ENCODE data around the gene CFH. TPM values are rescaled to one million over a fixed set of nuclear protein-coding genes. Genes with fewer than 3 reads are reported as not detected.
"Not testable (repeated sequence)": the region's sequence is repeated elsewhere in the genome, so short reads cannot be mapped to it uniquely, and the experiment has no call there.

CFH gene
- total RNA-seq, 1 experiment from 2014 or later = 2.3 TPM

DNA sequence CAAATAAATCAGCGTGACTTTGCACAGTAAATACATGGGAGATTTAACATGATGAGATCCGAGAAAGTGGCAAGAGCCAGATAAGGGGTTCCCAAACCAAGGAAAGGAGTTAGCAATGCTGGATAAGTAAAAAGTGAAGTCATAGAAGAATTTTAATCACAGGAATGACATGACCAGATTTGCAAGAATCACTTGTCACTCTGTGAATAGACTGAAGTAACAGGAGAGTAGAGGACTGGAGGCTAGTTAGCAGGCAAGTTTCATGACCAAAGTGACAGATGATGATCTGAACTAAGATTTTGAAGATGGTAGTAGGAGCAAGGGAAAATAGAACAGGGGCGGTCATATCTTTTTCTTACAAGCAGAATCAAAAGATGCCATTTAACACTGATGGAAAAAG lies 8.4 kb downstream of the CFH start:
- DNase-seq (ENCODE audit: low spot score) = no peak
- in situ Hi-C loops (cut with HindIII; ENCODE audit: low sequenced_read_pairs) = no loop called here

DNA sequence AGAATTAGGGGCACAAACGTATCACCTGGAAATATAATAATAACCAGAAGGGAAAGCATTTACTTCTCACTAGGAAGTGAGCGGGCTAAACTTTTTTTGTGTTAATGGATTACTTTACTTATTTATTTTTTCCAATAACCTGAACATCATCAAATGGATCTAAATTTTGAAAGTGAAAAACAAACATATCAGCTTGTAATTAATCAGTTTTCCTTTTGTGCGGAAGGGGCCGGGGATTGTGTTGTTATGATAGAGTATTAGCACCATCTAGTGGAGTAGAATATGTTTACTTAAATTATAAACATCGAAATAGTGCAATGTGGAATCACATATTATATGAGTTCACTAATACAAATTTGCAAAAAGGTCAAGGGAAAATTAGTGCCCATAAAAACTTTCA lies 9.0 kb downstream of the CFH start:
- in situ Hi-C loops (cut with HindIII; ENCODE audit: low sequenced_read_pairs) = no loop called here
- peak; percentile 24 for DNase-seq (ENCODE audit: low spot score)

DNA sequence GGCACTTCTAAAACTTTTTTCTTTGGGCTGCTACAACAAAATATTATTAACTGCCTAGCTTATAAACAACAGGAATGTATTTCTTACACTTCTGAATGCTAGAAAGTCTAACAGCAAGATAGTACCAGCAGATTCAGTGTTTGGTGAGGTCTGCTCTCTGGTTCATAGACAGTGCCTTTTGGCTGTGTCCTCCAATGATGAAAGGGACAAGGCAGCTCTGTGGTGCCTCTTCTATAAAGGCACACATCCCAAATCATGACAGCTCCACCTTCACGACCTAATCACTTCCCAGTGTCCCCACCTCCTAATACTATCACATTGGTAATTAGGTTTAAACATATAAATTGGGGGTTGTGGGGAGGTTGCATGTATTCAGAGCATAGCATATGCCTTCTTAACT lies 9.5 kb downstream of the CFH start:
- no peak for DNase-seq (ENCODE audit: low spot score)
- in situ Hi-C loops (cut with HindIII; ENCODE audit: low sequenced_read_pairs) = no loop called here

DNA sequence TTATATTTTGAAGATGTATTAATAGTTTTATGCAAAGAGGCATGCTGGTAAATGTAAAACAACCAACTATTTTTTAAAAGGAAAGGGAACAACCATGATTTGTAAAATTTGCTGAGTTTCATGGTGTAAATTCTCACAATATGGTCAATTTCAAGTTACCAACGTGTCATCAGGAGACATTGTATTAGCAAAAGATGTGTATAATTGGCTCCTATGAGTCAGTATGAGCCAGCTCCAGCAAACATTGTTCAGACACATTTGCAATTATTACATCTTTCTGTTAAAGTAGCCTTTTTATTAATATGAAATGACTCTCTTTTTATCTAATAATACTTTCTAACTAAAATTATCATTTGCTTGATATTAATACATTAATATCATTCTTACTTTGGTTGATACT lies 15.3 kb downstream of the CFH start:
- DNase-seq (ENCODE audit: low spot score) = no peak
- in situ Hi-C loops (cut with HindIII; ENCODE audit: low sequenced_read_pairs) = no loop called here

DNA sequence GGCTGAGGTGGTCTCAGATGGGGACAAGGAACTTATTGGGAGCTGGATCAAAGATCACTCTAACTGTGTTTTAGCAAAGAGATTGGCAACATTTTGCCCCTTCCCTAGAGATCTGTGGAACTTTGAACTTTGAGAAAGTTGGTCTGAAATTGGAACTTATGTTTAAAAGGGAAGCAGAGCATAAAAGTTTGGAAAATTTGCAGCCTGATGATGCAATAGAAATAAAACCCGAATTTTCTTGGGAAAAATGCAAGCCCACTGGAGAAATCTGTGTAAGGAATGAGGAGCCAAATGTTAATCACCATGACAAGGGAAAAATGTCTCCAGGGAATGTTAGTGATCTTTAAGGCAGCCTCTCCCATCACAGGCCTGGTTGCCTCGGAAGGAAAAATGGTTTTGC lies 17.2 kb downstream of the CFH start:
- in situ Hi-C loops (cut with HindIII; ENCODE audit: low sequenced_read_pairs) = no loop called here
- DNase-seq (ENCODE audit: low spot score) = no peak

DNA sequence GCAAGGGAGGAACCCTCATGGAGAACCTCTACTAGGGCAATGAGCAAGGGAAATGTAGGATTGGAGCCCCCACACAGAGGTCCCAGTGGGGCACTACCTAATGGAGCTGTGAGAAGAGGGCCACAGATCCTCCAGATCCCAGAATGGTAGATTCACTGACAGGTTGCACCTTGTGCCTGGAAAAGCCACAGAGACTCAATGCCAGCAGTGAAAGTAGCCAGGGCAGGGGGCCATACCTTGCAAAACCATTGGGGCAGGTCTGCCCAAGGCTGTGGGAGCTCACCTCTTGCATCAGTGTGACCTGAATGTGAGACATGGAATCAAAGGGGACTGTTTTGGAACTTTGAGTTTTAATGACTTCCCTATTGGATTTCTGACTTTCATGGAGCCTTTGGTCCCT lies 17.9 kb downstream of the CFH start:
- no peak for DNase-seq (ENCODE audit: low spot score)
- in situ Hi-C loops (cut with HindIII; ENCODE audit: low sequenced_read_pairs) = no loop called here

DNA sequence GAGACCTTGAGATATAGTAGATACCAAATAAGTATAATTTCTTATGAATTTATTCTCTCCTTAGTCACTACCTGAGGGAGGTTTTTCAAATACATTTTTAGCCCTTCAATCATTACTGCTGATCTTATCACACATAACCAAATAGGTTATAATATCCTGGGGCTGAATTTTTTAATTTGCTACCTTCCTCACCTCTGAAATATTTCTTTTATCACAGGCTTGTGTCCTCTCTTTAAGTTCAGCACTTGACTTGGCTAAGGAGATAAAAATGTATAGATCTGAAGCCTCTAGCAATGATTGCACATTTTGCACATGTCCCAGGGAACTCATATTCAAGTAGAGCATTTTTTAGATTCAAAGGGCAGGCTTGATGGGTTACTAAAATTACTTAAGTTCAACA lies 23.1 kb downstream of the CFH start:
- in situ Hi-C loops (cut with HindIII; ENCODE audit: low sequenced_read_pairs) = no loop called here
- DNase-seq (ENCODE audit: low spot score) = no peak

DNA sequence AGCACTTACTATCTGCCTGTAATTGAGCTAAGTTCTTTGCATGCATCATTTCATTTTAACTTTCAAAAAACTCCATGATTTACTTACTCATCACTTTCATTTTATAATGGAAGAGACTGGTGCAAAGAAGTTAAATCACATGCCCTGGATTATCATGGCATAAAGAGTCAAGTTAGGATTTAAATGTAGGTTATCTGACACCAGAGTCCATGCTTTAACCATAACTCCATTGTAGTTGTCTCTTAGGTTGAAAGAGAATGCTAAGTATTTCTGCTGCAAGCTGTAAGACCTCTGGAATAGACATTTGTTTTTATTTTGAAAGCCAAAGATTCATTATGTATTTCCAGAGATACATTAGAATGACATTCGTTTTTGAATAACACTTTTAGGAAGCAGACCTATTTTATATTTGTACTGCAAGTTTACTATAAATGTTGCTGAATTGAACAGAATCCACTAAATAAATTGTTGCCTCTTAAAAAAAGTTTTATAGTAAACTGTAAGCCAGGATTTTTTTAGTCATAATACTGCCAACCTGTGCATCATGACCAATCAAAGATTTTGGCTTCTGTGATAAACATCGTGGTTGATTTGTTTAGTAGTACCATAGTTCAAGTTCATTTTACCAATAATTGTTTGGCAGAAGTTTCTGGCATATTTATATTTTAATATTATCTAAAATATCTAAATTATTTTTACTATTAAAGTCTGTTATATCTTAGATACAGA lies 26.1 kb downstream of the CFH start:
- in situ Hi-C loops (cut with HindIII; ENCODE audit: low sequenced_read_pairs) = no loop called here
- no peak for DNase-seq (ENCODE audit: low spot score)

DNA sequence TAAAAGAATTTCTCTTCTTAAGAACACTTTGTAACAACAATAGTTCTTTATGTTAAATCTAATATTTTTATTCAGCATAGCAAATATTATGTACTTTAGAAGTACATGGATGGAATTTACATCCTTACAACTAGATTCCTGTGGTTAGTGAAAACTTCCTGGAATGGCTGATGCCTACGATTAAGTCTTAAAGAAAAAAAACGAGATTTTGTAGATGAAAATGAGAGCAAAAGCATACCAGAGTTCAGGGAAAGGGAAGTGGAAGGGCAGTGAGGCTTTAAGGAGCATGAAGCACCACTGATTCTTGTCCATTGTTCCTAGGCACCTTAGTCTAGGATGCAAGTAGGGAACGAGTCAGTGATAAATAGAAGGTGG lies 26.7 kb downstream of the CFH start:
- in situ Hi-C loops (cut with HindIII; ENCODE audit: low sequenced_read_pairs) = no loop called here
- DNase-seq (ENCODE audit: low spot score) = no peak

DNA sequence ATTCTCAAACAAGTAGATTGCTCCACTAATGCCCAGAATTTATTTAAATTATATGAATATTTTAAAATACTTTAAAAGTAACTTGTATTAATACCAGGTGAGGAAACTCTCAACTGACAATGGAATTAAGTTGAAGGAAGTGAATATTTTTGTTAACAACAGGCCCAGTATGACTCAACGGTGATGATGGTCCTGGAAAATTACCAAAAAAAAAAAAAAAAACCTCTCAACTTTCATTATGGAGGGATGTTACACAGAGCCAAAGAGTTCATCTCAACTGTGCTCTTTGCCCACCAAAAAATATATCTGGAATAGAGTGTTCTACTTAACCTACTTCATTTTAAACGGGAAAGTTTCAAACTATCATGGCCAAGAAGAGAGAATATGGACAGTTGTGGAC lies 28.3 kb downstream of the CFH start:
- in situ Hi-C loops (cut with HindIII; ENCODE audit: low sequenced_read_pairs) = no loop called here
- DNase-seq (ENCODE audit: low spot score) = no peak

DNA sequence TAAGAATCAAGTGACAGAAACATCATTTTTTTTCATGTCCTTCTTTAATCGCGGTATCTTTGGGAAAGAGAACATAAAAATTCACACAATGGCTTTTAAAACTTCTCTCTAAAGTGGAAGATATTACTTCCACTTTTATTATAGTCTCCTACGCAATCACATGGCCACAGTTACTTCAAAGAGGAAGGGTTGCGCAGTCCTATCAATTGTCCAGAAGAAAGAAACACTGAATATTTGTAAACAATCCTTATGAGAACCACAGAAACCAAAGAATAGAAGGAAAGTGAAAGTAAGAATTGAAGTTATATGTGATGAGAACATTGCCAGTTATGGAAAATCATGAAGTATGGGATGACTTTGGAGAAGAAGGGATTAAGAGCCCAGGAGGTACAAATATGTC lies 32.6 kb downstream of the CFH start:
- DNase-seq (ENCODE audit: low spot score) = no peak

DNA sequence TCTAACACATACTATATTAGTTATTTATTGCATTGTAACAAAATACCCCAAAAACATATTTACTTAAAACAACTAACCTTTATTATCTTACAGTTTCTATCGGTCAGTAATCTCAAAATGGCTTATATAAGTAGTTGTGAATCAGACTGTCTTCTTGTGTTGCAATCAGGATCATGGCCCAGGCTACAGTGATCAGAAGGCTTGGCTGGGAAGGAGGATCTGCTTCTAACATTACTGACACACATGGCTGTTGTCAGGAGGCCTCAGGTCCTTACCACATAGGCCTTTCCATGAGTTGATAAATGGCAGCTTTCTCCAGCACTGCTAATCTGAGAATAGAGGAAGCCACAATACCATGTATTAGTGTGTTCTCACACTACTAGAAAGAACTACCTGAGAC lies 33.7 kb downstream of the CFH start:
- no peak for DNase-seq (ENCODE audit: low spot score)
- in situ Hi-C loops (cut with HindIII; ENCODE audit: low sequenced_read_pairs) = no loop called here

More for the DNA sequence above, 32.6 kb downstream of the CFH start:
- in situ Hi-C loops (cut with HindIII; ENCODE audit: low sequenced_read_pairs) = no loop called here

DNA sequence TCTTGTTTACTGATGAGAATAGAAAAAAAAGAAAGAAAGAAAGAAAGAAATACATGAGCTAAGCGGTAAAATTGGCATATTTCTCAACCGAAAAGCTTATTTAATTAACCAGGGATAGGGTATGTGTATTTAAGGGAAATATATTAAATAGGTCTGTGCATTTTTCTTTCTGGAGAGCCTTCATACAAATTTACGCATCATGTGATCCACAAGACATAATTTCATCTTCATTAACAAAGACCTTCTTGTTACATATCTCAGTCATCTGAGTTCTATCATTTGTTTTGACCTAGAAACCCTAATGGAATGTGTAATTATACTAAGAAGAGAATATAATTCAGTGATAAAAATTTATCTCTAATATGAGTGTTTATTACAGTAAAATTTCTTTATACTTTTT lies 37.2 kb downstream of the CFH start:
- DNase-seq (ENCODE audit: low spot score) = no peak
- in situ Hi-C loops (cut with HindIII; ENCODE audit: low sequenced_read_pairs) = no loop called here

DNA sequence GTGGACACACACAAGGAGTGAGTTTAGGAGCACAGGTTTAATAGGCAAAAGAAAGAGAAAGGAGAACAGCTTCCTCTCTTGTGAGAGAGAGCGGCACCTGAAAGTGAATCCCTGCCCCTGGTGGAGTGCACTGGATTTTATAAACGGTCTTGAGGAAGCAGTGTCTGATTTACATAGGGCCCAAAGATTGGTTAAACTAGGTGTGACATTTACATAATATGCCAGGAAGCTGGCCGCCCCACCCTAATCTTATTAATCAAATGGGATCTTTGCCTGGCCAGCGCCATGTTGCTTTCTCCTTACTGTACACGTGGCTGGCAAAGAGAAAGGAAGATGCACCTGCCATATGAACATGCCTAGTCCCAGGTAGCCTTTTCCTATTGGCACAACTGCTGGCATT lies 38.7 kb downstream of the CFH start:
- in situ Hi-C loops (cut with HindIII; ENCODE audit: low sequenced_read_pairs) = no loop called here
- no peak for DNase-seq (ENCODE audit: low spot score)

DNA sequence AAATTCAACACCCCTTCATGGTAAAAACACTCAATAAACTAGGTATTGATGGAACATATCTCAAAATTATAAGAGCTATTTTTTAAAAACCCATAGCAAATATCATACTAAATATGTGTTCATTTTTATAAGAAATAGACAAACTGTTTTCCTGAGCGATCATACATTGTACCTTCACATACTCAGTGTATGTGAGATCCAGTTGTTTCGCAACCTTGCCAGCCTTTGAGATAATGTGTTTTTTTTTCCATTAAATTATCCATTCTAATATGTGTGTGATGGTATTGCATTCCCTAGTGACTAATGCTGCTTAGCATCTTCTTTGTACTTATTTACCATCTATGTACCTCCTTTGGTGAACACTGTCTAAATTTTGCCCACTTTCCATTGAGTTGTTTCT lies 47.1 kb downstream of the CFH start:
- in situ Hi-C loops (cut with HindIII; ENCODE audit: low sequenced_read_pairs) = no loop called here
- DNase-seq (ENCODE audit: low spot score) = no peak

DNA sequence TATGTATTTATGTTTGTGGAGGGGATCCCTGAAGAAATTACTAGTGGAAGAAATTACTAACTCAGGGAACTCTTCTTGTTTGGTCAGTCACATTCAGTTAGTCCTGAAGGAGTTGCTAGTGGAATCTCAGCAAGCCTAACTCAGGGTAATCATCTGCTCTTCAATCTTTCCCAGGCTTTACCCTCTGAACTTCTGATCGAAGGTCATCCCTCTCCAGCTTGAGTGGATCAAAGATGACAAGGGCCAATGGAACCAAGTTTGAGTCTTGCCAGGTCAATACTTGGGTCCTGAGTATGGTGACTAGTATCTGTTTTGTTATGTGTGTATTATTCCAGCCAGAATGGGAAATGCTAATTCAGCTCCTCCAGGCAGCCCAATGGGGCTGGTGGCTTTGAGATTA lies 49.3 kb downstream of the CFH start:
- in situ Hi-C loops (cut with HindIII; ENCODE audit: low sequenced_read_pairs) = no loop called here
- DNase-seq (ENCODE audit: low spot score) = no peak

DNA sequence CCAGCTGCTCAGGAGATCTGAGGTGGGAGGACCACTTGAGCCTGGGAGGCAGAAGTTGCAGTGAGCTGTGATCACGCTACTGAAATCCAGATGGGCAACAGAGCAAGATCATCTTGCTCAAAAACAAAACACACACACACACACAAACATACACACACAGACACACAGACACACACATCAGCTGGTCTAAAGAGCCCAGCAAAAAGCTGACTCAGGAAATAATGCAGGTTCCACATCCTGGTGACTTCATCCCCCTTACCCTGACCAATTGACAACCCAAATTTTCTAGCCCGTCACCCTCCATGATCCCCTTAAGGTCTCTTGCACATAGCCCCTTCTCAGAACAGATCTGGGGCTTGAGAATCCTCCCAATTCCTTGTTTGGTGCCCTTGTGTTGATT lies 58.0 kb downstream of the CFH start:
- in situ Hi-C loops (cut with HindIII; ENCODE audit: low sequenced_read_pairs) = not testable (repeated sequence)

DNA sequence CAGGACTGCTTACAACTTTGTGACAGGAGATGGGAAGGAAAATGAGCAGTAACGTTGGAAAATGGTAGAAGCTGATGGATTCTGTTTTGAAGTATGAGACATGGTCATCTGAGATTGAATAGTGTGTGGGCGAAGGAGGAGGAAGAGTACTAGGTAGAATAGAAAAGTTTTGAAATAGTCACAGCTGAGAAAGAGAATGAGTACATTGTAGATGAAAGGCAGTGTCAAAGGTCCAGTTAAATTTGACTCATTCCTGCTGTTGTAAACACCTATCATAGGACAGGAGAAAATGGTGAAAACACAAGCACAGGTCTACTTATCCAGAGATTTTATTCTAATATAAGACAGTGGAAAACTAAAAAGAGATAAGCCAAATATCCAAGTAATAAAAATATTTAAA lies 66.0 kb downstream of the CFH start:
- DNase-seq (ENCODE audit: low spot score) = no peak
- in situ Hi-C loops (cut with HindIII; ENCODE audit: low sequenced_read_pairs) = no loop called here

More for the DNA sequence above, 58.0 kb downstream of the CFH start:
- DNase-seq (ENCODE audit: low spot score) = not testable (repeated sequence)

DNA sequence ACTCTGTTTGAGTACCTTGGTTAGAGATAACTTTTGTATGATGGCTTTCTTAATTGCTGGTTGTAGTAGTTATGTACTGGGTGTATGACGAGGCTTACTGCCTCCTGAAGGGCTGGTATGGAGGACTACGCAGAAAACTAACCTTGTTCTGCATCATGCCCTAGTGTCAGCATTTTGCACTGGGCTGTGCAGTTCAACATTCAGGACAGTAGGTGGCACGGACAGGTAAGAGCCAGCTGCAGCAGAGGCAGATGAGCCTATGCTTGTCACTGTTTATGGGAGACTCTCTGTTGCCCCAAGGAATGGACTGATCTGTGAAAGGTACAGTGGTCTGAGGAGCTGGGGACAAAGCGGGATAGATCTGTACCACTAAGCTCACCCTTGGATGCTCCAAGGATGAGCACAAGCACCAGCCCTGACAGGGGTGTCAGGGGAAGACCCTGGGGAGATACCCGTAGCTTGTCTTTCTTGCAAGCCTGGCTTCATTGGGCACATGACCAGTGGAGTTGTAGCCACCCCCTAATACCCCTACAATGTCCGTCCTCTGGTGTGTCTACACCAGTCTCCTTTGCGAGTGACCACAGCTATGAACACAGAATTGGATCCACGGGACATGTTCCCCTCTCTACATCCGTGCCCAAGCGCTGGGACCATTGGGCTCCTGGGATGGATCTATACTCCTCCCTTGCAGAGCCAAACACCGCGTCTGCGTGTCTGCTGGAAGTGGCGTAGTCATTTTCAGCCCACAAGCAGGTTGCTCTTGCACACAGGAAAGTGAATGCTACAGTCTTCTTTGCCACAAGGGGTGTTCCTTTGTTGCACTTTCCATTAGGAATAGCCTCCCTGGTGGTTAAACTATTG lies 71.7 kb downstream of the CFH start:
- in situ Hi-C loops (cut with HindIII; ENCODE audit: low sequenced_read_pairs) = no loop called here
- peak; percentile 2 for DNase-seq (ENCODE audit: low spot score)

DNA sequence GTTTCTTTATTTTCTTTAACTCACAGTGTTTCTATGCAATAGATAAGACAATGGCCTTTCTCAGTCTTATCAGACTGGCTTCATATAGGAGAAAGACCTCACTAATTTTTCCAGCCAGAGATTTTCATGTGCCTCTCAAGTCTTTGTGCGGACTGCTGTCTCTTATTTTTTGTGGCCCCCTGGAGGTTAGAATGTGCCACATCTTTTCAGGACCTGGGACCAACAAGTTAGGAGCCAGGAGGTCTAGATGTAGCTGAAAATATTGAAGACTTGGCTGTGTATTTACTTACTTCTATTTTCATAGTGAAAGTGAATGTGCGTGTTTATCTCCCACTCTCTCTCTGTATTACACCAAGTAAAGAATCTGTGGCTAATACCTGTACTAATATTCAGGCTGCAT lies 80.7 kb downstream of the CFH start:
- no peak for DNase-seq (ENCODE audit: low spot score)
- in situ Hi-C loops (cut with HindIII; ENCODE audit: low sequenced_read_pairs) = no loop called here
